22Rv1 (cell line): ENCODE results near the gene C6.

ENCODE experiments used
- ZFX ChIP-seq: fragments of 450-650 bp; IDR thresholded peaks from 2 replicates; pipeline ENCODE4 v1.6.1; 2017; ENCODE audit warnings: antibody characterized with exemption, borderline replicate concordance
- TF ChIP-seq, protein P1 (sequence below): fragments of 450-650 bp; IDR thresholded peaks from 2 replicates; pipeline ENCODE4 v1.5.1; 2017; ENCODE audit warnings: mild to moderate bottlenecking

GRCh38 chr5:41182666-41183065 is 30.7 kb downstream of the C6 start:
- TF ChIP-seq, protein P1, sequence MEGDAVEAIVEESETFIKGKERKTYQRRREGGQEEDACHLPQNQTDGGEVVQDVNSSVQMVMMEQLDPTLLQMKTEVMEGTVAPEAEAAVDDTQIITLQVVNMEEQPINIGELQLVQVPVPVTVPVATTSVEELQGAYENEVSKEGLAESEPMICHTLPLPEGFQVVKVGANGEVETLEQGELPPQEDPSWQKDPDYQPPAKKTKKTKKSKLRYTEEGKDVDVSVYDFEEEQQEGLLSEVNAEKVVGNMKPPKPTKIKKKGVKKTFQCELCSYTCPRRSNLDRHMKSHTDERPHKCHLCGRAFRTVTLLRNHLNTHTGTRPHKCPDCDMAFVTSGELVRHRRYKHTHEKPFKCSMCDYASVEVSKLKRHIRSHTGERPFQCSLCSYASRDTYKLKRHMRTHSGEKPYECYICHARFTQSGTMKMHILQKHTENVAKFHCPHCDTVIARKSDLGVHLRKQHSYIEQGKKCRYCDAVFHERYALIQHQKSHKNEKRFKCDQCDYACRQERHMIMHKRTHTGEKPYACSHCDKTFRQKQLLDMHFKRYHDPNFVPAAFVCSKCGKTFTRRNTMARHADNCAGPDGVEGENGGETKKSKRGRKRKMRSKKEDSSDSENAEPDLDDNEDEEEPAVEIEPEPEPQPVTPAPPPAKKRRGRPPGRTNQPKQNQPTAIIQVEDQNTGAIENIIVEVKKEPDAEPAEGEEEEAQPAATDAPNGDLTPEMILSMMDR = no peak
- TF ChIP-seq ZFX = no peak
